Right lung (tissue), 10 donors: ENCODE results near the gene LSM2. TPM values are rescaled to one million over a fixed set of nuclear protein-coding genes. Genes with fewer than 3 reads are reported as not detected.
"Not testable (repeated sequence)": the region's sequence is repeated elsewhere in the genome, so short reads cannot be mapped to it uniquely, and the experiment has no call there.

Experiments used
- DNase-seq, 2 donors: peaks; one replicate each; pipeline ENCODE4 v3.0.0-alpha.2; 2013
- long read RNA-seq, 8 donors: transcript quantifications; one replicate each; lab custom pipeline, GENCODE V29; 2026
- polyA plus RNA-seq, 5 donors: library from polyadenylated mRNA; unstranded; fragments of 120-200 nt; gene quantifications; one replicate each; pipeline versions ENCODE4 v1.2.1 to v1.2.3, GENCODE V29; 2013; ENCODE audit warnings: inconsistent platforms in 1 of 5, low replicate concordance in 1 of 5; ENCODE audit not compliant: insufficient read length in 5 of 5, insufficient read depth in 1 of 5

The LSM2 gene
- 10 to 100 TPM; 78.9 to 89.9 (median 81.8) TPM for polyA plus RNA-seq
- long read RNA-seq, donor 1, transcript LSM2-208 (5 exons, 876 nt) = major isoform, 67 of 96 reads
- long read RNA-seq, donor 1, partial matches to known transcripts = 25 of 96 reads
- long read RNA-seq, donor 1, other reads (novel, unspliced or antisense) = 0 of 96 reads
- long read RNA-seq, donor 2, transcript LSM2-208 (5 exons, 876 nt) = major isoform, 45 of 58 reads
- long read RNA-seq, donor 2, partial matches to known transcripts = 13 of 58 reads
- long read RNA-seq, donor 2, other reads (novel, unspliced or antisense) = 0 of 58 reads
- long read RNA-seq, donor 3, transcript LSM2-208 (5 exons, 876 nt) = major isoform, 53 of 61 reads
- long read RNA-seq, donor 3, partial matches to known transcripts = 6 of 61 reads
- long read RNA-seq, donor 3, other reads (novel, unspliced or antisense) = 0 of 61 reads
- long read RNA-seq, donor 4, transcript LSM2-208 (5 exons, 876 nt) = major isoform, 32 of 32 reads
- long read RNA-seq, donor 4, partial matches to known transcripts = 0 of 32 reads
- long read RNA-seq, donor 4, other reads (novel, unspliced or antisense) = 0 of 32 reads
- long read RNA-seq, donor 5, transcript LSM2-208 (5 exons, 876 nt) = major isoform, 61 of 62 reads
- long read RNA-seq, donor 5, partial matches to known transcripts = 0 of 62 reads
- long read RNA-seq, donor 5, other reads (novel, unspliced or antisense) = 0 of 62 reads
- long read RNA-seq, donor 6, transcript LSM2-208 (5 exons, 876 nt) = major isoform, 80 of 82 reads
- long read RNA-seq, donor 6, partial matches to known transcripts = 0 of 82 reads
- long read RNA-seq, donor 6, other reads (novel, unspliced or antisense) = 0 of 82 reads
- long read RNA-seq, donor 7, transcript LSM2-208 (5 exons, 876 nt) = major isoform, 31 of 38 reads
- long read RNA-seq, donor 7, partial matches to known transcripts = 5 of 38 reads
- long read RNA-seq, donor 7, other reads (novel, unspliced or antisense) = 0 of 38 reads
- long read RNA-seq, donor 8, transcript LSM2-208 (5 exons, 876 nt) = major isoform, 25 of 34 reads
- long read RNA-seq, donor 8, partial matches to known transcripts = 9 of 34 reads
- long read RNA-seq, donor 8, other reads (novel, unspliced or antisense) = 0 of 34 reads

GRCh38 chr6:31806470-31807272 is at the start of gene LSM2:
Gene LSM2 (minus strand): TSS chr6:31806966. CDS start chr6:31806757, 209 bp downstream.
- DNase-seq = peak; percentile 96 to 98

GRCh38 chr6:31851980-31852718 is 45.4 kb upstream of the LSM2 start:
- DNase-seq = not testable (repeated sequence)

GRCh38 chr6:31851485-31851832 is 44.7 kb upstream of the LSM2 start:
- no peak for DNase-seq

DNA sequence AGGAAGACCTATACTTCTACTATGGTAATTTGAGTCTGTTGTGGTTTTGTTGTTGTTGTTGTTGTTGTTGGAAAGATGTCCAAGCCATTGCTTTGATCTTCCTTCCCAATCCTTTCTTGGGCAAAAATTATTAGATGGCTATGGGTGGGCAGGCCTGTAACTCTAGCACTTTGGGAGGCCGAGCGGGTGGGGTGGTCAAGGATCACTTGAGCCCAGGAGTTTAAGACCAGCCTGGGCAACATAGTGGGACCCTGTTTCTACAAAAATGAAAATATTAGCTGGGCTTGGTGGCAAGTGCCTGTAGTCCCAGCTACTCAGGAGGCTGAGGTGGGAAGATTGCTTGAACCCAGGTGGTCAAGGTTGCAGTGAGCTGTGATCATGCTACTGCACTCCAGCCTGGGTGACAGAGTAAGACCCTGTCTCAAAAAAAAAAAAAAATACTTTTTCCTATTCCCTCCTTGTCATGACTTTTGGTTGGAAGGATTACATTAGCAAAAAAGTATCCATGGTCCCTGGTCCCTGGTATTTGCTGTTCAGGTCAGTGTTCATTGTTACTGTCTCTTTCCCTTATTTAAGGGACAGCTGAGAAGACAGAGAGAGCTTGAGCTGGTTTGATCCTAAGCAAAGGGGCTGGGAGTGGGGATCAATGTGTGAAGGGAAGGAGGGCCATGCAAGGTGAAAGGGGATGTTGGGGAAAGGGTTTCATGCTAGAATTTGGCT is 44.2 kb upstream of the LSM2 start:
- DNase-seq = no peak

DNA sequence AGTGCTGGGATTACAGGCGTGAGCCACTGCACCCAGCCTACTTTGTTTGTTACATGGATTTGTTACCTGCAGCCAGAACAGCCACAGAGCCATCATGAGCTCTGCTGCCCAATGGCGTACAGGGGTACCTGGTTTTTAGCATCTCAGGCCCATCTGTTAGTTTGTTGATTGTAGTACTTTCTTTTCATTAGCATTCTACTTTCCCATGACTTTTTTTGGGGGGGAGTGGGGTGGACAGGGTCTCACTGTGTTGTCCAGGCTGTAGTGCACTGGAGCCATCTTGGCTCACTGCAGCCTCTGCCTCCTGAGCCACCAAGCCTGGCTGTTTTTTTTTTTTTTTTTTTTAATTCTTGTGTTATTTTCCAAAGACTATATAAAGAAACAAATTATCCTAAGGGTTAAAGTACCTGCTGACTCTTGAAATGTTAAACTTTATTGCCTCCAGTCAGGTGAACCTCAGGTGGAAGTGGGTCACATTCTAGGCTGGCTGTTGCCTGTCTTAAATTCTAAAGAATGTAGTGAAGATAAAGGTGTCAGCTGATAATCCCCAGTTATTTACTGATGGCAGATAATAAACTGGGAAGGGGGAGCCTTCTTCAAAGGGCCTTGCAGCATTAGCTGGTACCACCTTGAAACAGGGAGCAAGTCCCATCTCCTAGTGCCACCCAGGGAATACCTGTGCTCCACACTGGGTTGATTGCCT is 40.7 kb upstream of the LSM2 start:
- no peak for DNase-seq

GRCh38 chr6:31844507-31844906 is 37.7 kb upstream of the LSM2 start:
- no peak for DNase-seq

DNA sequence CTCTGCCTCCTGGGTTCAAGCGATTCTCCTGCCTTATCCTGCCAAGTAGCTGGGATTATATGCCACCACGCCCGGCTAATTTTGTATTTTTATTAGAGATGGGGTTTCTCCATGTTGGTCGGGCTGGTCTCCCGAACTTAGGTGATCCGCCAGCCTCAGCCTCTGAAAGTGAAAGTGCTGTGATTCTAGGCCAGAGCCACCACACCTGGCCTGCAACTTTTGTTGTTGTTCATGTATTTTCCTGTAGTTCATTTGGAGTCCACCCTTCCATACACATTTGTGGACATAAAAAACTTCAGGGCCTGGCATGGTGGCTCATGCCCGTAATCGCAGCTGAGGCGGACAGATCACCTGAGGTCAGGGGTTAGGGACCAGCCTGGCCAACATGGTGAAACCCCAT is 35.3 kb upstream of the LSM2 start:
- no peak for DNase-seq

- DNase-seq = not testable (repeated sequence)
These were observed 33.0 kb upstream of the LSM2 start for GRCh38 chr6:31839779-31840126.

DNA sequence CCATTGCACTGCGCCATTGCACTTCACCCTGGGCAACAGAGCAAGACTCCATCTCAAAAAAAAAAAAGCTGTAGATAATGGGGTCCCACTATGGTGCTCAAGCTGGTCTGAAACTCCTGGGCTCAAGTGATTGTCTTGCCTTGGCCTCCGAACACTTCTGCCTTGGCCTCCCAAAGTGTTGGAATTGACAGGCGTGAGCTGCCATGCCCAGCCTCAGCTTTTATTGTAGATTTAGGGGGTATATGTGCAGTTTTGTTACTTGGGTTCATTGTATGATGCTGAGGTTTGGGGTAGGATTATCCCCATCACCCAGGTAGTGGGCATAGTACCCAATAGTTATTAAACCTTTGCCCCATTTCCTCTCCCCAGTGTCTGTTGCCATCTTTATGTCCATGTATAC is 32.2 kb upstream of the LSM2 start:
- DNase-seq = no peak

DNA sequence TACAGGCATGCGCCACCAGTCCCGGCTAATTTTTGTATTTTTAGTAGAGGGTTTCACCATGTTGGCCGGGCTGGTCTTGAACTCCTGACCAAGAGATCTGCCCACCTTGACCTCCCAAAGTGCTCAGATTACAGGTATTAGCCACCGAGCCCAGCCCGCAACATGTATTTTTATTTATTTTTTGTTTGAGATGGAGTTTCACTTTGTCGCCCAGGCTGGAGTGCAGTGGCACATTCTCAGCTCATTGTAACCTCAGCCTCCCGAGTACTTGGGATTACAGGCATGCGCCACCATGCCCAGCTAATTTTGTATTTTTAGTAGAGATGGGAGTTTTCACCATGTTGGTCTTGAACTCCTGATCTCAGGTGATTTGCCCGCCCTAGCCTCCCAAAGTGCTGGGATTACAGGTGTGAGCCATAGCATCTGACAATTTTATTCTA is 31.4 kb upstream of the LSM2 start:
- not testable (repeated sequence) for DNase-seq

DNA sequence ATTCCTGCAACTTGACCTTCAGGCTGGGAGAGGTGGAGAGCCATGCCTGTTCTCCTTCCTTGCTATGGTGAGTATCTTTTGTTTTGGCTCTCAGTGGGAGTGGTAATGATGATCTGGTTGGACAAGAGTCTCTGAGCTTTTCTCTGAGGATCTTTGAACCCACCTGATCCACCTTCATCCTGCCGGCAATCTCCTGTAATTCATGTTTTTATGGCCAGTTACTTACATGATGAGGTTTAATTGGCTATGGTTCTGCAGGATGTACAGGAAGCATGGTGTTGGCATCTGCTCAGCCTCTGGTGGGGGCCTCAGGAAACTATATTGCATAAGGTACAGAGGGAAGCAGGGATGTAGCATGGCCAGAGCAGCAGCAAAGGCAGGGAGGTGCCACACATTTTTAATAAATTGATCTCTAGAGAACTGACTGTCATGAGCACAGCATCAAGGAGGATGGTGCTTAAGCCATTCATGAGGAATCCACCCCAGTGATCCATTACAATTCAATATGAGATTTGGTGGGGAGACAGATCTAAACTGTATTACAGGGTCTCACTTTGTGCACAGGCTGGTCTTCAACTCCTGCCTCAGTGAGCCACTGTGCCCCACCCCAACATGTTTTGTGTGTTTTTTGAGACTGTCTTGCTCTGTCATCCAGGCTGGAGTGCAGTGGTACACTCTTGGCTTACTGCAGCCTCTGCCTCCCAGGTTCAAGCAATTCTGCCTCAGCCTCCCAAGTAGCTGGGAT is 30.8 kb upstream of the LSM2 start:
- DNase-seq = no peak

GRCh38 chr6:31836474-31837368 is 30.0 kb upstream of the LSM2 start:
- DNase-seq = no peak

- DNase-seq = no peak
These were observed 29.3 kb upstream of the LSM2 start for GRCh38 chr6:31836047-31836473.

- peak; percentile 92 to 93 for DNase-seq
These were observed 27.8 kb upstream of the LSM2 start for GRCh38 chr6:31834367-31835250.

DNA sequence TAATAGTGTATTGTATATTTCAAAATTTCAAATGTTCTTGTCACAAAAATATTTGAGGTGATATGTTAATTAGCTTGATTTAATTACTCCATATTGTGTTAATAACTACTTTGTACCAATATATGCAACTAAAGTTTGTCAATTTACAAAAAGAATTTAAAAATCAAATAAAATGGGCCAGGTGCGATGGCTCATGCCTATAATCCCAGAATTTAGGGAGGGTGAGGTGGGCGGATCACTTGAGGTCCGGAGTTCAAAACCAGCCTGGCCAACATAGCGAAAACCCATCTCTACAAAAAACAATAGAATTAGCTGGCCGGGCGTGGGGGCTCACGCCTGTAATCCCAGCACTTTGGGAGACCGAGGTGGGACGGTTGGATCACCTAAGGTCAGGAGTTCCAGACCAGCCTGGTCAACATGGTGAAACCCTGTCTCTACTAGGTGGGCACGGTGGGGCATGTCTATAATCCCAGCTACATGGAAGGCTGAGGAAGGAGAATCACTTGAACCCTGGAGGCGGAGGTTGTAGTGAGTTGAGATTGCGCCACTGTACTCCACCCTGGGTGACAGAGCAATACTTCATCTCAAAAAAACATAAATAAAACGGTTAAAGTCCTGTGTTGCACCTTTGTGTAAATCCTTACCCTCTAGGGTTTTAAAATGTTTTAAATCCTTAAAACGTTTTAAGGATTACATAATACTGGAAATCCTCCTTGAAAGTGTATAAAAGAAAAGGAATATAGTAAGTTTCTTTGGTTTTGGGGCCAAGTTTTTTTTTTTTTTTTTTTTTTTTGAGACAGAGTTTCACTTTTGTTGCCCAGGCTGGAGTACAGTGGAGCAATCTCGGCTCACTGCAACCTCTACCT is 24.8 kb upstream of the LSM2 start:
- DNase-seq = no peak
